Astrocyte of the hippocampus (primary cell): ENCODE data around the gene SLC17A2.
A peak's percentile ranks its signal among the peaks of the same experiment; 100 is the strongest.
"Not testable (repeated sequence)": the region's sequence is repeated elsewhere in the genome, so short reads cannot be mapped to it uniquely, and the experiment has no call there.

Experiments
- DNase-seq: peaks from one replicate; pipeline ENCODE4 v3.0.0; 2011; ENCODE audit warnings: low read depth, low spot score

The SLC17A2 gene

GRCh38 chr6:25951296-25952032 is 21.0 kb upstream of the SLC17A2 start:
- no peak for DNase-seq

GRCh38 chr6:25950297-25950696 is 19.8 kb upstream of the SLC17A2 start:
- no peak for DNase-seq

GRCh38 chr6:25949695-25950094 is 19.2 kb upstream of the SLC17A2 start:
- DNase-seq = no peak

GRCh38 chr6:25947492-25947891 is 17.0 kb upstream of the SLC17A2 start:
- DNase-seq = not testable (repeated sequence)

GRCh38 chr6:25946631-25947030 is 16.1 kb upstream of the SLC17A2 start:
- no peak for DNase-seq

- DNase-seq = not testable (repeated sequence)
Observed at GRCh38 chr6:25945738-25946137, 15.2 kb upstream of the SLC17A2 start.

- no peak for DNase-seq
Observed at GRCh38 chr6:25944688-25945574, 14.4 kb upstream of the SLC17A2 start.

GRCh38 chr6:25943887-25944286 is 13.4 kb upstream of the SLC17A2 start:
- DNase-seq = no peak

- DNase-seq = peak; percentile 12
Observed at GRCh38 chr6:25942561-25943147, 12.2 kb upstream of the SLC17A2 start.

GRCh38 chr6:25939593-25939992 is 9.1 kb upstream of the SLC17A2 start:
- no peak for DNase-seq

GRCh38 chr6:25935953-25936352 is 5.5 kb upstream of the SLC17A2 start:
- no peak for DNase-seq

GRCh38 chr6:25934735-25935313 is 4.3 kb upstream of the SLC17A2 start:
- no peak for DNase-seq

- no peak for DNase-seq
Observed at GRCh38 chr6:25934156-25934555, 3.7 kb upstream of the SLC17A2 start.

- no peak for DNase-seq
Observed at GRCh38 chr6:25931411-25931709, 869 bp upstream of the SLC17A2 start.

GRCh38 chr6:25929785-25930184 is 706 bp downstream of the SLC17A2 start:
- DNase-seq = not testable (repeated sequence)

GRCh38 chr6:25928562-25929324 is 1.7 kb downstream of the SLC17A2 start:
- DNase-seq = no peak

- peak; percentile 16 for DNase-seq
Observed at GRCh38 chr6:25927756-25928216, 2.7 kb downstream of the SLC17A2 start.

- DNase-seq = no peak
Observed at GRCh38 chr6:25927178-25927577, 3.3 kb downstream of the SLC17A2 start.

GRCh38 chr6:25925876-25926275 is 4.6 kb downstream of the SLC17A2 start:
- DNase-seq = no peak

GRCh38 chr6:25922301-25922700 is 8.2 kb downstream of the SLC17A2 start:
- no peak for DNase-seq

GRCh38 chr6:25921525-25922203 is 8.8 kb downstream of the SLC17A2 start:
- DNase-seq = no peak
